Lower lobe of right lung (tissue), 2 donors: ENCODE measurements around the gene HEATR5B. TPM values are rescaled to one million over a fixed set of nuclear protein-coding genes. Genes with fewer than 3 reads are reported as not detected.

Experiments used
- ATAC-seq, 2 donors: fragments of 200-7000 bp; cut with Tn5 transposase; one replicate each; pipeline ENCODE4 v1.9.1; 2020 to 2022; ENCODE audit warnings: mild to moderate bottlenecking in 2 of 2, moderate library complexity in 2 of 2
- DNase-seq: peaks from one replicate; pipeline ENCODE4 v3.0.0-alpha.2; 2020
- H3K27ac ChIP-seq: fragments of 200-600 bp; one replicate; pipeline ENCODE4 v1.8.0; 2022
- H3K27me3 ChIP-seq: fragments of 200-600 bp; one replicate; pipeline ENCODE4 v1.8.0; 2022; ENCODE audit warnings: low read depth
- H3K36me3 ChIP-seq: fragments of 200-600 bp; one replicate; pipeline ENCODE4 v1.8.0; 2022; ENCODE audit warnings: mild to moderate bottlenecking
- H3K4me1 ChIP-seq: fragments of 200-600 bp; one replicate; pipeline ENCODE4 v1.8.0; 2022
- H3K4me3 ChIP-seq: fragments of 200-600 bp; one replicate; pipeline ENCODE4 v1.8.0; 2022; ENCODE audit warnings: mild to moderate bottlenecking
- H3K9me3 ChIP-seq: fragments of 200-600 bp; one replicate; pipeline ENCODE4 v1.8.0; 2022
- intact Hi-C: fragments of 100-400 bp; cut with DNase I; formaldehyde crosslinking; loops from one replicate; pipeline ENCODE4 v1.11.0; 2022
- total RNA-seq: library from RNA; stranded (reverse); fragmentation: NEBNext Ultra II Directional; extraction: Animal tissue kit (Norgen Biotek cat#: 25700); gene quantifications from one replicate; pipeline ENCODE4 v1.2.1, GENCODE V29; 2021
- TF ChIP-seq, protein P1 (sequence below): fragments of 200-600 bp; IDR thresholded peaks from one replicate; pipeline ENCODE4 v1.8.0; 2022; ENCODE audit warnings: antibody characterized with exemption, mild to moderate bottlenecking
- donor health status: DM: no; HTN: yes; CAD: no; lungs with severe emphysema.

HEATR5B gene
- total RNA-seq, 1 donor from 2014 or later, result 33.9 TPM

DNA sequence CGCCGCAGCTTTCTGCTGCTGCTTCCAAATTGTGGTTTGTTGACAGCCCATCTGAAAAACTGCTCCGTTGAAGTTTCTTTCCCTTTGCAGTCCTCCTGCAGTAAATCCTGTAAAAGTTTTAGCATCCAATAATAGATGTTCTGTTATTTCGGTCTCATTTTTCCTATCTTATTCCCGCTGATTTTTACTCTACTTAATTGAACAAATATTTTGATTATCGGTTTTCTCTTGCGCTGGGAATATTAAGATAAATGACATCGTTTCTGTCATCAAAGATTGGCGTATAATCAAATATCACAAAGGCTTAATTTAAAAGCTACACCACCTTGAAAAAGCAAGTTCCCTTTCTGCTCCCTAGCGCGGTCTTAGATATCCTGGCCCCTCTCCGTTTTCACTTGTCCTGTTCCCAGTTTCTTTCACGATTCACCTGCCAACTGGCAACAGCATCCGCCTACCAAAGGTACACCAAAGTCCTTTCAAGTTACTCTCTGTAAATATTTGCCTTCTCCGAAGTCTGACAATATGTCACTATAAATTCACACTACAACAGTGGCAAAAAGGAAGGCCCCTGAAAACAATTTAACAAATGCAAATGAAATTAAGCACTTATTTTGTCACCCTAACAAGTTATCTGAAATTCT is 116.8 kb downstream of the HEATR5B start:
- Histone ChIP-seq H3K27me3 (no peaks in the 10 kb centered on the region), H3K36me3 (no peaks in the 10 kb centered on the region), H3K4me1 (peaks cover 36% of the 10 kb centered on the region), H3K4me3 (peak overlapping the region; percentile 97), H3K27ac (peak overlapping the region; percentile 93), H3K9me3 (no peaks in the 10 kb centered on the region)
- no peak for ATAC-seq
- no peak for DNase-seq
- intact Hi-C loops, result no loop called here
- TF ChIP-seq, protein P1, sequence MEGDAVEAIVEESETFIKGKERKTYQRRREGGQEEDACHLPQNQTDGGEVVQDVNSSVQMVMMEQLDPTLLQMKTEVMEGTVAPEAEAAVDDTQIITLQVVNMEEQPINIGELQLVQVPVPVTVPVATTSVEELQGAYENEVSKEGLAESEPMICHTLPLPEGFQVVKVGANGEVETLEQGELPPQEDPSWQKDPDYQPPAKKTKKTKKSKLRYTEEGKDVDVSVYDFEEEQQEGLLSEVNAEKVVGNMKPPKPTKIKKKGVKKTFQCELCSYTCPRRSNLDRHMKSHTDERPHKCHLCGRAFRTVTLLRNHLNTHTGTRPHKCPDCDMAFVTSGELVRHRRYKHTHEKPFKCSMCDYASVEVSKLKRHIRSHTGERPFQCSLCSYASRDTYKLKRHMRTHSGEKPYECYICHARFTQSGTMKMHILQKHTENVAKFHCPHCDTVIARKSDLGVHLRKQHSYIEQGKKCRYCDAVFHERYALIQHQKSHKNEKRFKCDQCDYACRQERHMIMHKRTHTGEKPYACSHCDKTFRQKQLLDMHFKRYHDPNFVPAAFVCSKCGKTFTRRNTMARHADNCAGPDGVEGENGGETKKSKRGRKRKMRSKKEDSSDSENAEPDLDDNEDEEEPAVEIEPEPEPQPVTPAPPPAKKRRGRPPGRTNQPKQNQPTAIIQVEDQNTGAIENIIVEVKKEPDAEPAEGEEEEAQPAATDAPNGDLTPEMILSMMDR, result no peak

DNA sequence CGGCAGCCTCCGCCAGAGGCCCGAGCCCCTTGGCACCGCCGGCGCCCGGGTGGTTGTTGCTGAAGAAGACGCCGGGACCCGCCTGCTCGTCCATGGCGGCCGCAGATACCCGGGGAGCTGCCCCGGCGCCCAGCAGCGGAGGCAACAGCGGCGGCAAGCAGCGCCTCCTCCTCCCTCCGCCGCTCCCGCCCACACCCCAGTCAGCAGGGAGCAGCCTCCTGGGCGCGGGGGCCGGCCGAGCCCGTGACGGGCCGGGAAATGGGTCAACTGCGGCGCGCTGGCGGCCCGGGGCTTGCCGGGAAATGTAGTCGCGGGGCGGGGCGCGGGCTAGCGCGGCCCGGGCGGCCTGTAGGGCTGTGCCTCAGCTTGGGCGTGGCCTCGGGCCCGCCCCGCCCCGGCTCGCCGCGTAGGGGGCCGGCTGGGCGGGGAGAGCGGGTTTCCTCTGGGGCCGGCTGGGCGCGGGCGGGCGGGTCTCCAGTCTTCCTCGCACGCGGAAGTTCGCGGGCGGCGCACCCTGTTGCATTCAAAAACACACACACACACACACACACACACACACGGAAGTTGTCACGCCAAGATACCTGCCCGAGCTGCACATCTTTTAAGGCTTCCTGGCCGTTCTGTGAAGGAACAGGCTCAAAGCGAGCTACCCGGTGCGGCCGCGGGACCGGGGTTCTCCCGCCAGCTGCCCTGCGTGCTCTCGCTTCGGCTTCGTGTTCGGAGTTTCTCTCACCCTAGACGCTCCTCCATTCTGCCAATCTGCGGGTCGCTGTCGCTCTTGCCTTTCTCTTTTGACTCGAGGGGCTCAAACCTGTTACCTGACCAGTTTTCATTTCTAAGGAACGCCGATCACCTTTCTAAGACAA is 117.6 kb downstream of the HEATR5B start, which contains the start of gene STRN:
Gene STRN (minus strand): TSS at position 167 of the 866 bp plus-strand sequence. CDS start 73 bp downstream, at position 94.
- no peaks in the 10 kb centered on the region for H3K27me3 ChIP-seq
- peaks cover 36% of the 10 kb centered on the region for H3K4me1 ChIP-seq
- ATAC-seq, result peak; percentile 98 to 99
- H3K9me3 ChIP-seq, result no peaks in the 10 kb centered on the region
- no peaks in the 10 kb centered on the region for H3K36me3 ChIP-seq
- DNase-seq, result peak; percentile 98
- TF ChIP-seq, protein P1, result no peak
- H3K27ac ChIP-seq, result peak within 1 kb of the TSS; percentile 93
- intact Hi-C loops, result no loop called here
- peak within 1 kb of the TSS; percentile 97 for H3K4me3 ChIP-seq

DNA sequence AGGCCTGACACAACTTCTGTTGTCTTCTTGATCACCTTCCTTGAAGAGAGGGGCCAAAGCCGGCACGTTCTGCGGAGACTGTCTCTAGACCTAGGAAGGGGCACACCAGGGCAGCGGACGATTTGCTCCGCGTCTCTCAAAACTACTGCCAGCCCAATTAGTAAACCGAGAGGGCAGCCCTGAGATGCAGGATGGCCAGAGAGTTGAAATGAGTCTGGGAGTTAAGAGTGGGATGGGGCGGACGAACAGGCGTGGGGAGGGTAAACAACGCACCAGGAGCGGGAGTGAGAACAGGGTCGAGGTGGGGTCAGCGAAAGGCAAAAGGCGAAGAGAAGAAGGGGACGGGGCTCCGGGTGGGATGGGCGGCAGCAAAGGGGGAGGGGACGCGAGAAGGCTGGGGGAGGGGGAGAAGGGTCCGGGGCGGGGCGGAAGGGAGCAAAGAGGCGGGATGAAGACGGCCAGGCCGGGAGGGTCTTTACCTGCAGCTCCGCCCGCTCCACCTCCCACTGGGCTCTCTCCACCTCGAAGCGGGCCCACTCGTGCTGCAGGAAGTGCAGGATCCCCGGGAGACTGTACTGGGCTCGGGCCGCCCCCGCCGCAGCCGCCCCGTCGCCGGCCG is 118.3 kb downstream of the HEATR5B start:
- H3K9me3 ChIP-seq, result no peaks in the 10 kb centered on the region
- no peaks in the 10 kb centered on the region for H3K27me3 ChIP-seq
- peak; percentile 52 to 57 for ATAC-seq
- TF ChIP-seq, protein P1, result no peak
- H3K4me1 ChIP-seq, result peaks cover 36% of the 10 kb centered on the region
- DNase-seq, result peak; percentile 62
- peak overlapping the region; percentile 88 for H3K27ac ChIP-seq
- H3K36me3 ChIP-seq, result no peaks in the 10 kb centered on the region
- intact Hi-C loops, result no loop called here
- peak overlapping the region; percentile 97 for H3K4me3 ChIP-seq

DNA sequence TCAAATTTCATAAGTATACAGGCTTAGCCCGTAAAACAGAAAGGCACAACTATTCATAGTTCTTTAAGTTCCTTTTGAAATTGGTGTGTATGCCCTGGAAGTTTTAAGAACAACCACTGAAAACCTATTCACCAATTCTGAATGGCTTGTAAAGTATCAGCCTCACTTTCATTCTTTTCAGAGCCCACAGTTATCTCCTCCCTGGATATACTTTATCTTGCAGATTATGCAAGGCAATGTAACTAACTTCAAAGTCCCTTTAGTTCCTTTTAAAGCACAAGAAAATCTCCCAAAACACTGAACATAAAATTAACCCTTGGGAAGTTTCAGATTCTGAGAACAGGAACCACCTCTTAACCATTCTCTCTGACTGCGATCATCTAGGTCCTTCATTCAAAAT is 119.0 kb downstream of the HEATR5B start:
- Histone ChIP-seq H3K9me3 (no peaks in the 10 kb centered on the region), H3K36me3 (no peaks in the 10 kb centered on the region), H3K4me3 (peak overlapping the region; percentile 97), H3K27ac (no peak overlapping the region), H3K27me3 (no peaks in the 10 kb centered on the region), H3K4me1 (peaks cover 36% of the 10 kb centered on the region)
- TF ChIP-seq, protein P1, result no peak
- no peak for ATAC-seq
- no peak for DNase-seq
- intact Hi-C loops, result no loop called here

DNA sequence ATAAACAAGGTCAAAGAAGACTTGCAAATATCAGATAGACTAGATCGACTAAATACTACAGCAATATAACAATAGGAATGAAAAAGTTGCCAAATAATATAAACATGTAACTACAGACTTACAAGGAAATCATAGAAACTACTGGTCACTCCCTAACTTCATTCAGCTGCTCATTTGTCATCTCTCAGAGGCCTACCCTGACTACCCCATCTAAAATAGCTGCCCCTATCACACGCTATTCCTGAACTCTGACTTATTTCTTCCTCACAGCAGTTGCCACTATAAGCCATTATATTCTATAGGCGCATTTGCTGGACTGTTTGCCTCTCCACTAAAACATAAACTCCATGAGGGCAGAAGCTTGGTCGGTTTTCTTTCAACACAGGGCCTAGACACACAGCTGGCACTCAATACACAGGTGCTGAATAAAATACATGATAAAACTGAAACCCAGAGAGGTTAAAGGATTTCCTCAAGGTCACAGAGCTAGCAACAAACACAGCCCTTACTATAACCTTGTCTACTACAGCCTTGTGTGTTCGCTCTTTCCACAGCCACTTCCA is 119.6 kb downstream of the HEATR5B start:
- TF ChIP-seq, protein P1, result no peak
- DNase-seq, result no peak
- H3K4me3 ChIP-seq, result peak overlapping the region; percentile 97
- peaks cover 36% of the 10 kb centered on the region for H3K4me1 ChIP-seq
- intact Hi-C loops, result no loop called here
- no peaks in the 10 kb centered on the region for H3K36me3 ChIP-seq
- no peak overlapping the region for H3K27ac ChIP-seq
- H3K27me3 ChIP-seq, result no peaks in the 10 kb centered on the region
- no peaks in the 10 kb centered on the region for H3K9me3 ChIP-seq
- no peak for ATAC-seq
